Natural killer cell (primary cell): ENCODE measurements around the gene FASTK. TPM values are rescaled to one million over a fixed set of nuclear protein-coding genes. Genes with fewer than 3 reads are reported as not detected.

ENCODE experiments used
- ATAC-seq, 3 donors: fragments of 150-1000 bp in 2 of 3; fragments of 200-7000 bp in 1 of 3; cut with Tn5 transposase; 1 replicate in 1 of 3; 2 replicates in 2 of 3; pipeline ENCODE4 v1.10.0; 2021; ENCODE audit warnings: mild to moderate bottlenecking in 2 of 3, moderate library complexity in 2 of 3
- DNase-seq, 2 donors: peaks; one replicate each; pipeline versions ENCODE4 v3.0.0 to v3.0.0-alpha.2; 2013 to 2021; ENCODE audit warnings: mixed read lengths in 1 of 2
- H3K27ac ChIP-seq: one replicate; pipeline ENCODE4 v1.5.1; 2013; ENCODE audit warnings: mild to moderate bottlenecking, low read length
- H3K27me3 ChIP-seq: one replicate; pipeline ENCODE4 v1.6.1; 2013; ENCODE audit warnings: low read length; ENCODE audit not compliant: control insufficient read depth, insufficient read depth
- H3K36me3 ChIP-seq: one replicate; pipeline ENCODE4 v1.6.1; 2013; ENCODE audit warnings: low read length; ENCODE audit not compliant: control insufficient read depth, insufficient read depth
- H3K4me1 ChIP-seq: one replicate; pipeline ENCODE4 v1.6.1; 2013; ENCODE audit warnings: low read length; ENCODE audit not compliant: control insufficient read depth, insufficient read depth
- H3K4me3 ChIP-seq: one replicate; pipeline ENCODE4 v1.5.1; 2013; ENCODE audit warnings: low read length
- H3K9me3 ChIP-seq: one replicate; pipeline ENCODE4 v1.6.1; 2013; ENCODE audit warnings: low read length; ENCODE audit not compliant: control insufficient read depth, insufficient read depth
- H3K27ac Mint-ChIP-seq, 2 donors: one replicate each; pipeline ENCODE4 v1.8.0; 2022; ENCODE audit warnings: mild to moderate bottlenecking in 2 of 2, mixed read lengths in 2 of 2, moderate library complexity in 1 of 2
- H3K27me3 Mint-ChIP-seq, 2 donors: one replicate each; pipeline ENCODE4 v1.8.0; 2022; ENCODE audit warnings: low read depth in 2 of 2, mixed read lengths in 2 of 2
- H3K36me3 Mint-ChIP-seq: one replicate; pipeline ENCODE4 v1.8.0; 2022; ENCODE audit warnings: mixed read lengths
- H3K4me1 Mint-ChIP-seq, 2 donors: one replicate each; pipeline ENCODE4 v1.8.0; 2022; ENCODE audit warnings: mixed read lengths in 2 of 2
- H3K4me3 Mint-ChIP-seq: one replicate; pipeline ENCODE4 v1.8.0; 2022; ENCODE audit warnings: mild to moderate bottlenecking, moderate library complexity, mixed read lengths
- H3K9me3 Mint-ChIP-seq, 2 donors: one replicate each; pipeline ENCODE4 v1.8.0; 2022; ENCODE audit warnings: mixed read lengths in 2 of 2
- WGBS: methylation state at CpG from one replicate; pipeline ENCODE4 v1.1.7; 2013; ENCODE audit warnings: missing lambda C conversion rate; ENCODE audit not compliant: insufficient coverage; 5-methylcytosine and 5-hydroxymethylcytosine counted together
- intact Hi-C: fragments of 100-400 bp; cut with micrococcal nuclease; formaldehyde crosslinking; loops from one replicate; pipeline ENCODE4 v1.14.2; 2022
- total RNA-seq, 4 donors: library from RNA; stranded (reverse); fragments of 120-200 nt in 1 of 4; gene quantifications; one replicate each; pipeline versions ENCODE4 v1.2.3 to v1.2.4, GENCODE V29; 2013 to 2022
- TF ChIP-seq, protein P1 (sequence below): fragments of 200-600 bp; IDR thresholded peaks from one replicate; pipeline ENCODE4 v1.8.0; 2022; ENCODE audit warnings: antibody characterized with exemption

Gene FASTK
- total RNA-seq, 3 donors from 2014 or later (not counting 1 experiment from before 2014, with no cell fraction given) = 72.8 to 89.4 (median 85.2) TPM

DNA sequence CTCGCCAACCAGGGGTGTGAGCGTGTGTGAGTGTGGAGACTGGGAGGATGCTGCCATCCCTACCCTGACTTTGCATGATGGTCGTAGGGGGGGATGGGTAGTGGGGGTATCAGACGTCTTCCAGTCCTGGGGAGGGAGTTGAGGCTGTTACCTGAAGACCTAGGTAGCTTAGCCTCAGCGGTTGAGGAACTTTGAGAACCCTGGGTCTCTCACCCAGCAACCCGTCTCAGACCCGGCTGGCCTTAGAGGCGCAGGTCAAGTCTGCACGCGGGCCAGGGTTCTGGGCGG lies 18.6 kb downstream of the FASTK start:
- H3K4me1 ChIP-seq = peaks cover 32% of the 10 kb centered on the region
- Mint-ChIP-seq H3K4me1 (peaks cover 14 to 39% of the 10 kb centered on the region in 2 donors), H3K9me3 (no peaks in the 10 kb centered on the region), H3K36me3 (no peaks in the 10 kb centered on the region), H3K27me3 (no peaks in the 10 kb centered on the region), H3K27ac (no peak overlapping the region), H3K4me3 (peak overlapping the region; percentile 69)
- no peak overlapping the region for H3K27ac ChIP-seq
- ATAC-seq (no peak), DNase-seq (no peak)
- H3K27me3 ChIP-seq = no peaks in the 10 kb centered on the region
- H3K9me3 ChIP-seq = no peaks in the 10 kb centered on the region
- TF ChIP-seq, protein P1, sequence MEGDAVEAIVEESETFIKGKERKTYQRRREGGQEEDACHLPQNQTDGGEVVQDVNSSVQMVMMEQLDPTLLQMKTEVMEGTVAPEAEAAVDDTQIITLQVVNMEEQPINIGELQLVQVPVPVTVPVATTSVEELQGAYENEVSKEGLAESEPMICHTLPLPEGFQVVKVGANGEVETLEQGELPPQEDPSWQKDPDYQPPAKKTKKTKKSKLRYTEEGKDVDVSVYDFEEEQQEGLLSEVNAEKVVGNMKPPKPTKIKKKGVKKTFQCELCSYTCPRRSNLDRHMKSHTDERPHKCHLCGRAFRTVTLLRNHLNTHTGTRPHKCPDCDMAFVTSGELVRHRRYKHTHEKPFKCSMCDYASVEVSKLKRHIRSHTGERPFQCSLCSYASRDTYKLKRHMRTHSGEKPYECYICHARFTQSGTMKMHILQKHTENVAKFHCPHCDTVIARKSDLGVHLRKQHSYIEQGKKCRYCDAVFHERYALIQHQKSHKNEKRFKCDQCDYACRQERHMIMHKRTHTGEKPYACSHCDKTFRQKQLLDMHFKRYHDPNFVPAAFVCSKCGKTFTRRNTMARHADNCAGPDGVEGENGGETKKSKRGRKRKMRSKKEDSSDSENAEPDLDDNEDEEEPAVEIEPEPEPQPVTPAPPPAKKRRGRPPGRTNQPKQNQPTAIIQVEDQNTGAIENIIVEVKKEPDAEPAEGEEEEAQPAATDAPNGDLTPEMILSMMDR = no peak
- 97% methylated on average over 11 of the region's 11 CpGs for WGBS
- H3K36me3 ChIP-seq = peaks cover 11% of the 10 kb centered on the region
- no peak overlapping the region for H3K4me3 ChIP-seq
- intact Hi-C loops = no loop called here

DNA sequence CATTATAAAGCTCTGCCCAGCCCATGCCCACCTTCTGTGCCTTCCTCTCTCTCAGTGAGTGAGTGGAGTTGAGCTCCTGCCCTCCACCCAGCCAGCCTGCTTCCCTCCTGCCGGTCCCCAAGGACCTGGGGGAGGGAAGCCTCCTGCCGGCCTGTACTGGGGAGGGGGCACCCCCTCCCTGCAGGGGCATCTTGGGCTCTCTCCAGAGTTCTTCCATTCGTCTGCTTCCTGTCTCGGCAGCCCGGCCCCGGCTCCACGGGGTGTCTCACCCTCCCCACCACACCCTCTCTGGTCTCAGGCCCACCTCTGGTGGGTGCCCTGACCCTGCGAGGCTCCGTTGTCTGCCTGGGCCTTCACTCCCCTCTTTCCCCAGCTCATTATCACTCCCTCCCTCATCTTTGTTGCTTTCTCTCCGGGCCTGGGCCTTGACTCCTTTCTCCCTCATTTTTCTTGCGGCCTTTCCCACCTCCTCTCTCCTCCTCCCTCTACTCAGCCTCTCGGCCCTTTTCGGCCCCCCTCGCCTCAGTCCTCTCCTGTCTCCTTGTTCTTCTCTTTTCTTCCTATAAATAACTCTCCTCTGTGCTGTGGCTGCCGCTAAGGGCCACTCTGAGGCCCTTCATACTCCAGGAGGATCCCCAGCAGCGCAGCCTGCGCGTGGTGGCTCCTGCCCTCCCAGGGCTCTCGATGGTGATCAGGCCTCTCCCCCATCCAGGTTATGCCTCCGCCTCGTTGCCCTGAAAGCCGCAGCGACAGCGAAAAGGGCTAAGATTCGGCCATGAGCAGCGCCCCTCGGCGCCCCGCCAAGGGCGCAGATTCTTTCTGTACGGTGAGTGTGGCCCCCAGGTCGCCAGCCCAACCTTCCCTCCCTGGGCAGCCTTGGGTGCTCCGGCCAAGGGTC lies 19.1 kb downstream of the FASTK start:
- H3K9me3 ChIP-seq = no peaks in the 10 kb centered on the region
- intact Hi-C loops = no loop called here

DNA sequence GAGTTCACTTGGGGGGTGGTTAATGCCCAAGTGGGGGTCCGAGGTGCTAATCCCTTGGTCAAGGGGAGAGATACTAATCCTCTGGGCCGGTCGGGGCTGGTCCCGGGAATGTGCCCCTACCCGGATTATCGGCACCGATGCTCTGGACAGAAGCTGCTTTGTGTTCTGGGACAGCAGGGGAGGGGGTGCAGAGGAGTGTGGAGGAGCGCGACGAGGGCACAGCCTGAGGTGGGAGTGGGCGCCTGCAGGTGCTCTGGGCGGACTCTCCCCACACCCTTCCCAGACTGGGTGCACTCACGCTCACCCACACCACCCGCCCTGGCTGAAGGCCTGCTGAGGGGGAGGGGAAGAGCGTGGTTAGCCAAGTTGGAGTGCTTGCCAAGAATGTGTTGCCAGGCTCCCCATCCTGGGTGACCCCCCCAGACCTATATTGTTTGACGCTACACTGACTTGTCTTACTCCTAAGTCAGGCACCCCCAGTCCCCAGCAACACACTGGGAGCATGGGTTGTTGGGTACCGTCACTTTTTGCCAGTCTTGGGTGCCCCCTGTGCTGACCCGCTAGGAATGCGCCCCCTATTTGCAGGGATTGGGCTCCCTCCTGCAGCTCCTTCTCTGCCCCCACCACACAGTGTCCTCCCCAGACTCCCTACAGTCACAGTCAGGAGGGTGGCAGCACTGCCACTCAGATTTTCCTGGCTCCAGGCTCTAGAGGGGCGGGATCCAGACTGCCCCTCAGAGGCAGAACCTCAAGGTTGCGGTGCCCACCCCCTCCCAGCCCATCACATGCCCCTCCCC lies 20.0 kb downstream of the FASTK start:
- H3K27me3 ChIP-seq = no peaks in the 10 kb centered on the region
- H3K36me3 ChIP-seq = peaks cover 11% of the 10 kb centered on the region
- peak overlapping the region; percentile 96 for H3K4me3 Mint-ChIP-seq
- no peaks in the 10 kb centered on the region for H3K27me3 Mint-ChIP-seq
- H3K36me3 Mint-ChIP-seq = no peaks in the 10 kb centered on the region
- H3K27ac Mint-ChIP-seq = peak overlapping the region in 1 of 2 donors; percentile 93
- intact Hi-C loops = no loop called here
- no peaks in the 10 kb centered on the region for H3K9me3 ChIP-seq
- H3K27ac ChIP-seq = no peak overlapping the region
- WGBS = 32% methylated on average over 14 of the region's 21 CpGs
- H3K9me3 Mint-ChIP-seq = no peaks in the 10 kb centered on the region
- H3K4me1 ChIP-seq = peaks cover 37% of the 10 kb centered on the region
- DNase-seq (peak in 1 of 2 donors; percentile 46), ATAC-seq (no peak)
- TF ChIP-seq, protein P1 = no peak
- peak overlapping the region; percentile 68 for H3K4me3 ChIP-seq
- H3K4me1 Mint-ChIP-seq = peaks cover 16 to 45% of the 10 kb centered on the region in 2 donors

More for the DNA sequence above, 19.1 kb downstream of the FASTK start:
- peaks cover 11% of the 10 kb centered on the region for H3K36me3 ChIP-seq
- H3K27me3 ChIP-seq = no peaks in the 10 kb centered on the region
- Mint-ChIP-seq H3K36me3 (no peaks in the 10 kb centered on the region), H3K9me3 (no peaks in the 10 kb centered on the region), H3K4me3 (peak overlapping the region; percentile 69), H3K27me3 (no peaks in the 10 kb centered on the region), H3K4me1 (peaks cover 16 to 45% of the 10 kb centered on the region in 2 donors), H3K27ac (peak overlapping the region in 1 of 2 donors; percentile 36)
- DNase-seq = no peak
- ATAC-seq = no peak
- H3K4me3 ChIP-seq = no peak overlapping the region
- WGBS = 90% methylated on average over 32 of the region's 33 CpGs
- H3K27ac ChIP-seq = no peak overlapping the region
- peaks cover 37% of the 10 kb centered on the region for H3K4me1 ChIP-seq
- TF ChIP-seq, protein P1 = no peak
